Neural cell (in vitro differentiated cells): Measurements from ENCODE around the gene CD163L1. TPM values are rescaled to one million over a fixed set of nuclear protein-coding genes. Genes with fewer than 3 reads are reported as not detected.

Source experiments
- H2AFZ ChIP-seq: fragments of 200-600, 300-800 bp; sonication (generic), shearing (Covaris generic); 2 replicates; pipeline ENCODE4 v1.6.0; 2014; ENCODE audit warnings: low read depth, mild to moderate bottlenecking, antibody characterized with exemption, low read length, moderate library complexity
- H3F3A ChIP-seq: fragments of 200-600 bp; shearing (Covaris generic); 2 replicates; pipeline ENCODE4 v1.6.1; 2016; ENCODE audit warnings: mild to moderate bottlenecking, moderate library complexity, mixed read lengths, antibody characterized with exemption, low read length; ENCODE audit not compliant: insufficient read depth, poor library complexity, severe bottlenecking
- H3K27ac ChIP-seq: fragments of 200-600, 300-800 bp; sonication (generic), shearing (Covaris generic); 2 replicates; pipeline ENCODE4 v1.5.1; 2014; ENCODE audit warnings: mild to moderate bottlenecking, low read length, moderate library complexity
- H3K27me3 ChIP-seq: fragments of 300-800, 200-600 bp; sonication (generic), shearing (Covaris generic); 2 replicates; pipeline ENCODE4 v1.6.0; 2014; ENCODE audit warnings: mild to moderate bottlenecking, low read depth, low read length, moderate library complexity; ENCODE audit not compliant: insufficient read depth
- H3K36me3 ChIP-seq: fragments of 300-800, 200-600 bp; sonication (generic), shearing (Covaris generic); 2 replicates; pipeline ENCODE4 v1.5.1; 2014; ENCODE audit warnings: mild to moderate bottlenecking, antibody characterized with exemption, low read length, moderate library complexity; ENCODE audit not compliant: insufficient read depth
- H3K4me2 ChIP-seq: fragments of 300-800, 200-600 bp; sonication (generic), shearing (Covaris generic); 2 replicates; pipeline ENCODE4 v1.6.0; 2014; ENCODE audit warnings: mild to moderate bottlenecking, low read length
- H3K4me3 ChIP-seq: fragments of 300-800, 200-600 bp; sonication (generic), shearing (Covaris generic); 2 replicates; pipeline ENCODE4 v1.5.1; 2014; ENCODE audit warnings: mild to moderate bottlenecking, low read length, moderate library complexity
- H3K79me2 ChIP-seq: fragments of 200-600 bp; shearing (Covaris generic); replicated peaks from 2 replicates; pipeline ENCODE4 v1.6.0; 2014; ENCODE audit warnings: mild to moderate bottlenecking, low read length, moderate library complexity; ENCODE audit not compliant: insufficient read depth
- H3K9ac ChIP-seq: fragments of 300-800, 200-600 bp; sonication (generic), shearing (Covaris generic); 2 replicates; pipeline ENCODE4 v1.6.1; 2016; ENCODE audit warnings: mild to moderate bottlenecking, low read length, mixed read lengths
- H3K9me2 ChIP-seq: fragments of 200-600 bp; shearing (Covaris generic); 2 replicates; pipeline ENCODE4 v1.6.1; 2016; ENCODE audit warnings: mild to moderate bottlenecking, low read length, mixed read lengths; ENCODE audit not compliant: insufficient read depth
- H3K9me3 ChIP-seq: fragments of 200-600, 300-800 bp; sonication (generic), shearing (Covaris generic); 2 replicates; pipeline ENCODE4 v1.6.1; 2016; ENCODE audit warnings: mild to moderate bottlenecking, mixed run types, low read length, moderate library complexity, mixed read lengths
- H4K20me1 ChIP-seq: fragments of 200-600 bp; shearing (Covaris generic); 2 replicates; pipeline ENCODE4 v1.6.1; 2016; ENCODE audit warnings: mild to moderate bottlenecking, mixed run types; ENCODE audit not compliant: insufficient read depth
- EP300 ChIP-seq: fragments of 450-650 bp; conservative IDR thresholded peaks from 2 replicates; pipeline ENCODE4 v1.6.1; 2014; ENCODE audit warnings: antibody characterized with exemption, mild to moderate bottlenecking, moderate library complexity; ENCODE audit not compliant: poor library complexity, severe bottlenecking
- EZH2 ChIP-seq: fragments of 200-600, 300-800 bp; shearing (Covaris generic), sonication (generic); IDR thresholded peaks from 2 replicates; pipeline ENCODE4 v1.6.1; 2014; ENCODE audit warnings: antibody characterized with exemption, low read length, borderline replicate concordance, mild to moderate bottlenecking; ENCODE audit not compliant: insufficient read depth, poor library complexity, severe bottlenecking
- MXI1 ChIP-seq: fragments of 450-650 bp; conservative IDR thresholded peaks from 2 replicates; pipeline ENCODE4 v1.6.1; 2014; ENCODE audit warnings: antibody characterized with exemption, mild to moderate bottlenecking; ENCODE audit not compliant: poor library complexity, severe bottlenecking
- POLR2AphosphoS5 ChIP-seq: IDR thresholded peaks from 2 replicates; pipeline ENCODE4 v1.6.1; 2012
- RAD21 ChIP-seq: fragments of 450-650 bp; conservative IDR thresholded peaks from 2 replicates; pipeline ENCODE4 v1.6.1; 2014; ENCODE audit warnings: antibody characterized with exemption, mild to moderate bottlenecking, moderate library complexity
- REST ChIP-seq: IDR thresholded peaks from 2 replicates; pipeline ENCODE4 v1.6.1; 2012; ENCODE audit warnings: borderline replicate concordance
- SMC3 ChIP-seq: fragments of 450-650 bp; conservative IDR thresholded peaks from 2 replicates; pipeline ENCODE4 v1.6.1; 2014; ENCODE audit warnings: antibody characterized with exemption, mild to moderate bottlenecking, moderate library complexity; ENCODE audit not compliant: poor library complexity
- TAF1 ChIP-seq: IDR thresholded peaks from 2 replicates; pipeline ENCODE4 v1.6.1; 2012; ENCODE audit warnings: low read depth
- polyA plus RNA-seq: library from polyadenylated mRNA; depleted of rRNA; stranded (reverse); fragments of >200 nt; gene quantifications from 2 replicates; pipeline ENCODE4 v1.2.3, GENCODE V29; 2014
- TF ChIP-seq, protein P1 (sequence below): fragments of 450-650 bp; IDR thresholded peaks from 2 replicates; pipeline ENCODE4 v1.5.1; 2014; ENCODE audit warnings: antibody characterized with exemption, mild to moderate bottlenecking, moderate library complexity; ENCODE audit not compliant: poor library complexity, severe bottlenecking

CD163L1 gene
- polyA plus RNA-seq, 1 donor from 2014 or later = 0.62 TPM

- Histone ChIP-seq H3K27ac (no peak overlapping the region), H3K9me2 (no peaks in the 10 kb centered on the region), H2AFZ (no peak overlapping the region), H3K9ac (no peak overlapping the region), H4K20me1 (no peaks in the 10 kb centered on the region), H3F3A (no peaks in the 10 kb centered on the region), H3K4me2 (no peak overlapping the region), H3K79me2 (no peaks in the 10 kb centered on the region), H3K4me3 (no peak overlapping the region), H3K36me3 (no peaks in the 10 kb centered on the region), H3K27me3 (no peaks in the 10 kb centered on the region), H3K9me3 (no peaks in the 10 kb centered on the region)
- TF ChIP-seq REST (no peak), POLR2AphosphoS5 (no peak), TAF1 (no peak), EZH2 (no peak), MXI1 (no peak), RAD21 (no peak), EP300 (no peak), SMC3 (no peak)
- TF ChIP-seq, protein P1, sequence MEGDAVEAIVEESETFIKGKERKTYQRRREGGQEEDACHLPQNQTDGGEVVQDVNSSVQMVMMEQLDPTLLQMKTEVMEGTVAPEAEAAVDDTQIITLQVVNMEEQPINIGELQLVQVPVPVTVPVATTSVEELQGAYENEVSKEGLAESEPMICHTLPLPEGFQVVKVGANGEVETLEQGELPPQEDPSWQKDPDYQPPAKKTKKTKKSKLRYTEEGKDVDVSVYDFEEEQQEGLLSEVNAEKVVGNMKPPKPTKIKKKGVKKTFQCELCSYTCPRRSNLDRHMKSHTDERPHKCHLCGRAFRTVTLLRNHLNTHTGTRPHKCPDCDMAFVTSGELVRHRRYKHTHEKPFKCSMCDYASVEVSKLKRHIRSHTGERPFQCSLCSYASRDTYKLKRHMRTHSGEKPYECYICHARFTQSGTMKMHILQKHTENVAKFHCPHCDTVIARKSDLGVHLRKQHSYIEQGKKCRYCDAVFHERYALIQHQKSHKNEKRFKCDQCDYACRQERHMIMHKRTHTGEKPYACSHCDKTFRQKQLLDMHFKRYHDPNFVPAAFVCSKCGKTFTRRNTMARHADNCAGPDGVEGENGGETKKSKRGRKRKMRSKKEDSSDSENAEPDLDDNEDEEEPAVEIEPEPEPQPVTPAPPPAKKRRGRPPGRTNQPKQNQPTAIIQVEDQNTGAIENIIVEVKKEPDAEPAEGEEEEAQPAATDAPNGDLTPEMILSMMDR = no peak
Measured at GRCh38 chr12:7395950-7396349, 48.0 kb downstream of the CD163L1 start.

GRCh38 chr12:7387289-7387688, 56.7 kb downstream of the CD163L1 start:
- Histone ChIP-seq H3K36me3 (no peaks in the 10 kb centered on the region), H3K27me3 (no peaks in the 10 kb centered on the region), H3K4me2 (no peak overlapping the region), H3K9ac (no peak overlapping the region), H3F3A (no peaks in the 10 kb centered on the region), H3K27ac (no peak overlapping the region), H2AFZ (no peak overlapping the region), H3K9me3 (no peaks in the 10 kb centered on the region), H4K20me1 (no peaks in the 10 kb centered on the region), H3K9me2 (no peaks in the 10 kb centered on the region), H3K4me3 (no peak overlapping the region), H3K79me2 (no peaks in the 10 kb centered on the region)
- no peak for TF ChIP-seq MXI1
- TF ChIP-seq TAF1 = no peak
- no peak for TF ChIP-seq RAD21
- no peak for TF ChIP-seq SMC3
- no peak for TF ChIP-seq POLR2AphosphoS5
- TF ChIP-seq EZH2 = no peak
- no peak for TF ChIP-seq REST
- TF ChIP-seq EP300 = no peak
- TF ChIP-seq, protein P1 = no peak
